GM10847 (cell line): ENCODE measurements around the gene RPS6KB2.

Source experiments
- POLR2A ChIP-seq: IDR thresholded peaks from 2 replicates; pipeline ENCODE4 v1.6.1; 2011; ENCODE audit not compliant: insufficient read length; ENCODE audit errors: extremely low read depth

The RPS6KB2 gene

GRCh38 chr11:67428052-67429001 is at the start of gene RPS6KB2:
Gene RPS6KB2, plus strand, starts transcription at chr11:67428494. Its CDS starts 52 bp downstream, at chr11:67428546.
- TF ChIP-seq POLR2A = peak; percentile 88

- TF ChIP-seq POLR2A = no peak
Measured at GRCh38 chr11:67378544-67378943, 49.8 kb upstream of the RPS6KB2 start.

GRCh38 chr11:67379061-67380058 is 48.9 kb upstream of the RPS6KB2 start:
- TF ChIP-seq POLR2A = no peak

DNA sequence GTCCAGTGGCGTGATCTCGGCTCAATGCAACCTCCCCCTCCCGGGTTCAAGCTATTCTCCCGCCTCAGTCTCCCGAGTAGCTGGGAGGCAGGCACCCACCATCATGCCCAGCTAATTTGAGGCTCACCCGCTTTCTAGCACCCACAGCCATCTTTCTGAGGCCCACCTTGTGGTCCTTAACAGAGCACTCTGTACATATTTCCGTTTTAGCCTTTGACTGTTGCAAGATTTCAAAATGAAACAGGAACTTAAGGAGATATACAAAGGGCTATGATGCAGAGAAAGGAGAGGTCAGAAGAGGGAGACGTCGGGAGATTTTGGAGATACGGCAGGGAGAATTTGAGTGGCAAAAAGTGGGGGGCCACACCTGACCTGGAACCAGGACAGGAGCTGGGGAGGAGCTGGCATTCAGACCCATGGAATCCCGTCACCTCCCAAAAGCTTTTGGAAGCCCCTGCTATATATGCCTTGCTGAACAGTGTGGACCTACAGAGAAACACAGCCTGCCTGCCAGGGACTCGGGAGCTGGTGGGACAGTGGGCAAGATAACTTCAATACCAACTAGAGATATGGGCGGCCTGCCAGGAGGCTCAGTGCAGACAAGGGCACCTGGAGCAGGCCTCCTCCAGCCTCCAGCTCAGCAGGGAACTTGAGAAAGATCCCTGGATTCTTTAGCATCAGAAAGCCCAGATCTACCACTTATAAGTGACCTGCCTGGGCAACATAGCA is 46.9 kb upstream of the RPS6KB2 start:
- TF ChIP-seq POLR2A = no peak

DNA sequence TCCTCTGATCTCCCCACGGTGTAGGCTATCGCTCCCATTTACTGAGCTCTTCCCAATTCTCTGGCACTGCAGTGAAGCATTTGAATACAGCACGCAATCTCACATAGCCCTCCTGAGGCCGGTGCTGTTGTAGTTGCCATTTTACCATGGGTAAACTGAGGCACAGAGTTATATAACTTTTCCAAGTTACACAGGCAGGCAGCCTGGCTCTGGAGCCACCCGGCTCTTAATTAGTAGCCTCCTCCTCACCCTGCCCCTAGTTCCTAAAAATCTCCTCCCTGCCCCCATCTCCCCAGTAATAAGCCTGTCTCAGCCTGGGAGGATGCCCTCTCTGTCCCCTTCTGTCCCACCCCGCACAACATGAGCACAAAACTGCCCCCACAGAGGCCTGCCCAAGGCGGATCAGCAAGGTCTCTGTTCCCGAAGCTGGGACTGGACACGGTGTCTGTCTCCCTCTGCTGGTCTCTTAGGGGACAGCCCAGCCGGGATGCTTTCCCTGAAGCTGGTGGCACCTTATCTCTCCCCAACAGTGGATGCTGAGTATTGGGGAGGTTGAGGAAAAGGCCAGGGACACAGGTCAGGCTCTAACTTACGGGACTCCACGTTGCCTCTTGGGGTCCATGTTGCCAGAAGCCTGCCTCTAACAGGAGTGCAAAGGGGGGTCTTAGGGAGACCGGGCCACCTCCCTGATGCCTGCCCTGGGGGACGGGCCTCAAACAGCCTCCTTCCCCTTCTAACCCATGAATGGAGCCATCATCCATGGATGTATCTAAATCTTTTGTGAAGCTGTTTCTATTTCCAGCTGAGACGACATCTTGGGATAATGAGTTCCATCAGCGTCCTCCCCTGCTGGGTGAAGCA is 45.8 kb upstream of the RPS6KB2 start:
- TF ChIP-seq POLR2A = no peak

DNA sequence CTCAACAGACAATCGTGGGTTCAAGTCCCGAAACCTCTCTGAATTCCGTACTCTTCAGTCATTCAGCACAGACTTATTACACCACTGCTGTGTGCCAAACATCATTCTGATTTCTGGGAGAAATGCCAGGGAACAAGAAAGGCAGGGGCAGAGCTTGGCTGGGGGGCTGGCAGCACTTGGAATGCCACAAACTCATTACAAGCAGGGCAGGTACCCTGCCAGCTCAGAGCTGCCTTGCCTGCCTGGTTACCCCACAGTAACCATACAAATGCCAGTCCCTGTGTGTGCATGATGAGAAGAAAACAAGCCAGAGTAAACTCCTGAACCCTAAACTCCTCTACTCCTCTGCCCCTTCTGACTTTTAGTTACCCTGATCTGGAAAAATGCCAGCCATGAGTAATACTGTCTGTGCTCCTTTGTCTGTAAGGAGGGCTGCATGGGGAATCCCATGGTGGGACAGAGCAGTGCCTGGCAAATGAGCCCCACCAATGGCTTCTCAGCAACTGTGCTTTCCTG is 43.4 kb upstream of the RPS6KB2 start:
- TF ChIP-seq POLR2A = no peak

DNA sequence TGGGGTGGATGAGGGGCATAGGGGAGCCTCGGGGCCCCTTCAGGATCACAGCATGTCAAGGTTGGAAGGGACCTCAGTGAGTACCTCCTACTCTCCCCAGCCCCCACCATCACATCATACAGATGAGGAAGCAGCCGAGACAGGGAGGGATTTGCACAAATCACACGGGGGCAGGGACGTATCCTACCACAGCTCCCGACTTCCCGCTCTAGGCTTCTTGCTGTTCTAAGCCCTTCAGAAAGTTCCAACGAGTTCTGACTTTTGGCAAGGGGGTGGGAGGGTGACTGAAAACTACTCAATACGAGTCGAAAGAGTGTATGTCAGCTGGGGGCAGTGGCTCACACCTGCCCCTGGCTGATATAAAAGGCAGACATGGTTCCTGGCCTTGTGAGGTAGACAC is 41.2 kb upstream of the RPS6KB2 start:
- no peak for TF ChIP-seq POLR2A

- no peak for TF ChIP-seq POLR2A
Measured at GRCh38 chr11:67387518-67387917, 40.8 kb upstream of the RPS6KB2 start.

DNA sequence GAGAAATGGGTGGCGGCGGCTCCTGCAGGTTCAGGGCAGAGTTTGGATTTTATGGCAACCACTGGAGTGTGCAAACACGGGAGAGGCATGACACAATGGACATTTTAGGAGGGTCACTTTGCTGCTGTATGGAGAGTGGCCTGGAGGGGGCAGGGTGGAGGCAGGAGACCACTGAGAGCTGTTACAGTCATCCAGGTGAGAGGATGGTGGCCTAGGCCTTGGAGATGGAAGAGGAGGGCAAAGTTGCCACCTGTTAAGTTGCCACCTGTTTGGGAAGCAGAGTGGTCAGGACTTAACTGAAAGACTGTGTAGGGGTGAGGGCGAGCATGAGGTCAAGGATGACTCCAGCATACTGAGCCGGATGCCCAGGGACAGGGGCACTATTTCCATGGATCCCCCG is 38.8 kb upstream of the RPS6KB2 start:
- TF ChIP-seq POLR2A = no peak

DNA sequence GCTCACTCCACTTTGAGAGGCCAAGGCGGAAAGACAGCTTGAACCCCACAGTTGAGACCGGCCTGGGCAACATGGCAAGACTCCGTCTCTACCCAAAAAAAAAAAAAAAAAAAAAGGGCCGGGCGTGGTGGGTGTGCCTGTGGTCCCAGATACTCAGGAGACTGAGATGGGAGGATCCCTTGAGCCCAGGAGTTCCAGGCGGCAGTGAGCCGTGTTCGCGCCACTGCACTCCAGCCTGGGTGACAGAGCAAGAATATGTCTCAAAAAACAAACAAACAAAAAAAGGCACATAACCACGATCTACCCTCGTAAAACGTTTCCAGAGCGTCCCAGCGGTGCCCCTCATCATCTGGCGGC is 37.4 kb upstream of the RPS6KB2 start:
- TF ChIP-seq POLR2A = no peak

GRCh38 chr11:67391304-67392182 is 36.8 kb upstream of the RPS6KB2 start, which contains the start of gene RAD9A:
Gene RAD9A, plus strand, starts transcription at chr11:67391986. Its CDS starts 59 bp downstream, at chr11:67392045.
- peak; percentile 53 for TF ChIP-seq POLR2A

GRCh38 chr11:67392183-67392715 is 36.0 kb upstream of the RPS6KB2 start:
- TF ChIP-seq POLR2A = no peak

GRCh38 chr11:67393437-67393836 is 34.9 kb upstream of the RPS6KB2 start:
- TF ChIP-seq POLR2A = no peak
